Cardiac fibroblast (primary cell): ENCODE measurements around the gene ELL2.
A peak's percentile ranks its signal among the peaks of the same experiment; 100 is the strongest.
"Not testable (repeated sequence)": the region's sequence is repeated elsewhere in the genome, so short reads cannot be mapped to it uniquely, and the experiment has no call there.

ENCODE experiments used
- DNase-seq, 2 donors: peaks; one replicate each; pipeline versions ENCODE4 v3.0.0 to v3.0.0-alpha.2; 2010; ENCODE audit warnings: low read depth in 2 of 2
- H3K4me3 ChIP-seq, 2 donors: replicated peaks in 1 of 2; 1 replicate in 1 of 2; 2 replicates in 1 of 2; pipeline ENCODE4 v1.5.1; 2011; ENCODE audit warnings: low read depth in 2 of 2, low read length in 2 of 2, mild to moderate bottlenecking in 2 of 2, moderate library complexity in 1 of 2
- TF ChIP-seq, protein P1 (sequence below): IDR thresholded peaks from one replicate; pipeline ENCODE4 v1.5.1; 2011; ENCODE audit warnings: low read depth, mild to moderate bottlenecking, low read length, inconsistent platforms

Gene ELL2

DNA sequence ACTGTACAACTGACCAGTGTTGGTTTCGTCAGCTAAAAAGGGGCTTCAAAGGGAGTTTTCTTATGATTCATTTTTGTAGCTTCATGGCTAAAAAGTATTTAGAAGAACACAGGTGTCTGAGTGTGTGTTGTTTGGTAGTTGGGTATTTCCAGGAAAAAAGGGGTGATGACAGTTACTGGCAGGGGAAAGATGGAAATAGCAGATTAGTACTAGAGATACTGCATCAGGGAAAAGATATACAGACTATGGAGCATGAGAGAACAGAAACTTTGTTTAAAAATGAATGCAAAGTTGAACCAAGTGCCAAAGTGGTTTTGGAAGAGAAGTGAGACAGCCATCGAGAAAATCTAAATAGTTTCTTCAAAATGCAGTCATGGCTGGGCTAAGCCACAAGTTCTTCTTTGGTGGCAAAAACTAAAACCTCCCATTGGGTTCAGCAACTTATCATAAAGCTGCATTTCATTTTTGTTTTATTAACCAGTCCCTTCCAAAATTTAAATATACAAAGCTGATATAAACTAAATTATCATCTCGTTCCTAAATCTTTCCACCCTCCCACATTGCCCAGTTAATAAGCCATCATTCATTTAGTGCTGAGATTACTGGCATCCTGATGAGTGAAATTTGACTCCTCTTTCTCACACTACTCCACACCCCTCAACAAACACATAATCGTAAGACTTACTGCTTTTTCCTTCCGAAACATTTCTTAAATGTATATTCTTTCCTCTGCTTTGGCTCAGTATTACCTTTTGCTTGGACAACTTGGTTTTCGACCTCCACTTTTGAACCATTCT, 33.5 kb downstream of the ELL2 start:
- DNase-seq, result no peak
- TF ChIP-seq, protein P1, sequence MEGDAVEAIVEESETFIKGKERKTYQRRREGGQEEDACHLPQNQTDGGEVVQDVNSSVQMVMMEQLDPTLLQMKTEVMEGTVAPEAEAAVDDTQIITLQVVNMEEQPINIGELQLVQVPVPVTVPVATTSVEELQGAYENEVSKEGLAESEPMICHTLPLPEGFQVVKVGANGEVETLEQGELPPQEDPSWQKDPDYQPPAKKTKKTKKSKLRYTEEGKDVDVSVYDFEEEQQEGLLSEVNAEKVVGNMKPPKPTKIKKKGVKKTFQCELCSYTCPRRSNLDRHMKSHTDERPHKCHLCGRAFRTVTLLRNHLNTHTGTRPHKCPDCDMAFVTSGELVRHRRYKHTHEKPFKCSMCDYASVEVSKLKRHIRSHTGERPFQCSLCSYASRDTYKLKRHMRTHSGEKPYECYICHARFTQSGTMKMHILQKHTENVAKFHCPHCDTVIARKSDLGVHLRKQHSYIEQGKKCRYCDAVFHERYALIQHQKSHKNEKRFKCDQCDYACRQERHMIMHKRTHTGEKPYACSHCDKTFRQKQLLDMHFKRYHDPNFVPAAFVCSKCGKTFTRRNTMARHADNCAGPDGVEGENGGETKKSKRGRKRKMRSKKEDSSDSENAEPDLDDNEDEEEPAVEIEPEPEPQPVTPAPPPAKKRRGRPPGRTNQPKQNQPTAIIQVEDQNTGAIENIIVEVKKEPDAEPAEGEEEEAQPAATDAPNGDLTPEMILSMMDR, result no peak
- no peak overlapping the region for H3K4me3 ChIP-seq

DNA sequence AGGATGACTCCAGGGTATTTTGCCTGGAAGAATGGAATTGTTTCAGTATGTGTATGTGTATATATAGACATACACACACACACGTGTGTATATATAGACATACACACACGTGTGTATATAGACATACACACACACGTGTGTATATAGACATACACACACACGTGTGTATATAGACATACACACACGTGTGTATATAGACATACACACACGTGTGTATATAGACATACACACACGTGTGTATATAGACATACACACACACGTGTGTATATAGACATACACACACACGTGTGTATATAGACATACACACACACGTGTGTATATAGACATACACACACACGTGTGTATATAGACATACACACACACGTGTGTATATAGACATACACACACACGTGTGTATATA, 34.4 kb downstream of the ELL2 start:
- DNase-seq, H3K4me3 ChIP-seq: not testable (repeated sequence)

DNA sequence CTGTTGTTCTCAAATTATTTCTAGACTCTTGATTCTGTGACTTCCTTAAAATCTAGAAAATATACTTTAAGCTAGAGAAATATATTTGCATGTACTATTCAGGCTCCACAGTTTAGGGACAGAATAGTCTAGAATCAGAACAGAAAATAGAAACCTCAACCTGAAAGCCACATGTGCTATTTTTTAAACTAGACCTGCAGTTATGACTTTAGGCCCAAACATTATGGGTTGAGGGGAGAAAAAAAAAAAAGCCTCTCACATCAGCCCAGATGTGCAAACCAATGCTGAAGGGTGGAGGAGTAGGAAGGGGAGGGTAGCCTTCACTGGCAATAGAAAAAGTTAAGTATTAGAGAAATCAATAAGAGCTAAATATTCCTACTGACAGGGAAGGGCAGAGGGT, 35.7 kb downstream of the ELL2 start:
- no peak for DNase-seq
- H3K4me3 ChIP-seq, result no peak overlapping the region
- TF ChIP-seq, protein P1, result no peak

DNA sequence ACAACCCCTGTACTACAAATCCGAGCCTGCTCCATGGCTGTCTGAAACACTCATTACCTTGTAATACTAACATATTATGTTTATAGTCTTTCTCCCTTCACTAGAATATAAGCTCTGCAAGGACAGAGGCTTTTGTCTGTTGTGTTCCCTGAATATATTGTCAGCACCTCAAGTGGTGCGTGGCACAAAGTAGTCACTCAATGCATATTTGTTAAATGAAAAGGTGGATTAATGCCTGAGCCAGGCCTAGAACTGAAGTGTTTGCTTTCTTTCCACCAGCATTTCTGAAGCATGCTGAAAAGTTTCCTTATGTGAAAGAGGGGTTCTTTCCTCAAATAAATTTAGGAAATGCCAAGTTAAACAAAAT, 36.3 kb downstream of the ELL2 start:
- TF ChIP-seq, protein P1, result no peak
- H3K4me3 ChIP-seq, result no peak overlapping the region
- no peak for DNase-seq

DNA sequence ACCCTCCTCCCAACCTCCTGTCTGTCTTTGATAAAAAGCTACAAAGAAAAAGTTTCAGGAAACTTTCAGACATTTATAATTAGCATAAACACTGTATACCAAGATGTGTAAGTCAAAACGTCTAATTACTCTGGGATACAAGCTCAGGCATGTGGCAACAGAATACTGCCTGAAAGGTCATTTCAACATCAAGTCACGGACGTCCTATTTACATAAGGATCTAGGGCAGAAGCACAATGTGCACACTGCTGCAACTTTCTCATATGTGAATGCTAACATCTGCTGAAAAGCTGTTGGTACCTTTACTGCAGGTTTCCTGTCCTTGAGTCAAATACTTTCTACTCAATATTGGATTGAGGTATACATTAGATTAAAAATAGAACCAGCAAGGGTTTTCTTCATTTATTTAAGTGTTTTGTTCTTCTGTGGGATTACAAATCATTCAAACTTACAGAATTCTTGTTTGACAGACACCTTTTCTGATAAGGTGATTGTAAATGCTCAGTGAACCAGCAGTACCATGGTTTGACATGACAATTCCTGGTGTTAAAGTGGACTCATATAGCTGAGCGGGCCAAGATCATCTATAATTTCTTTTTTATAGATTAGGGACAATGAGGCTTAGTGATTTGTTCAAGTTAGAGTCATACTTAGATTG, 36.8 kb downstream of the ELL2 start:
- H3K4me3 ChIP-seq, result no peak overlapping the region
- peak; percentile 31 to 46 for DNase-seq
- TF ChIP-seq, protein P1, result no peak

DNA sequence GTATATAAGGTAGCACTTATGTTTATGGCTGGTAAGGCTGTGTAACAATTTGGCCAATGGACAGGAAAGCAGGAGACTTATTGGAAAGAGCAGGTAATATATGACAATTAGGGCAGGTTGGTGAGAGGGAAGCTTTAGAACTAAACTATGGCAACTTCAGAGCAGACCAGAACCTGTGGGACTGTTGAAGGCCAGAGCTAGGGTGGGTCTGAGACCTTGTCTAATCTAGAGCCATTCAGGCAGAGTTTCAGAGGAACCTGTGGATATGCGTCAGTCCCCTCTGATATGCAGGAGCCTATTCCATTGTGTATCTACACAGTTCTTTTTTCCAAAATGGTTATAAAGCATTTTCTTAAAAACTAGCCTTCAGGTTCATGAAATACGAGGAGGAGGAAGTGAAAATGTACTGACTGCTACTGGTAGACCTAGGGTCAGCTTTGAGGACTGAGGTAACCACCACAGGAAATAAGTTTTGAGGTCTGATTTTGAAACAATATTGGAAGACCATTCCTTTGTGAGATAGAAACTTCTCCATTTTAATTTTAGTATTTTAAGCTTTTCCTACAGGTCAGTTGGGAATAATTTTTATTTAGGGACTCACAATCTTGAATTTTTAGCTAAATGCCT, 37.6 kb downstream of the ELL2 start:
- TF ChIP-seq, protein P1, result no peak
- no peak for DNase-seq
- H3K4me3 ChIP-seq, result no peak overlapping the region

DNA sequence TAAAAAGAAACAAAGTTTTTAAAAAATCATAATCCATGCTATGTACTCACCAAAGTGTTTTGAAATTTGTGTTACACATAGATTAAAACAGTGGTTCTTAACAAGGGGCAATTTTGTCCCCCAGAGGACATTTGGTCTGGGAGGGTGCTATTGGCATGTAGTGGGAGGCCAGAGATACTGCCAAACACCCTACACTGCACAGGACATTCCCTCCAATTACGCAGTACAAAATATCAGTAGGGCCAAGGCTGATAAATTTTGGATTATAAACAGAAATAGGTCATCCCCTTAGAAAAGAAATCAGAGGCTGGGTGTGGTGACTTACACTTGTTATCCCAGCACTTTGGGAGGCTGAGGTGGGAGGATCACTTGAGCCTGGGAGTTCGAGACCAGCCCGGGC, 38.9 kb downstream of the ELL2 start:
- TF ChIP-seq, protein P1, result no peak
- no peak overlapping the region for H3K4me3 ChIP-seq
- no peak for DNase-seq
